ENCODE measurements around the gene LPP.

LPP gene

DNA sequence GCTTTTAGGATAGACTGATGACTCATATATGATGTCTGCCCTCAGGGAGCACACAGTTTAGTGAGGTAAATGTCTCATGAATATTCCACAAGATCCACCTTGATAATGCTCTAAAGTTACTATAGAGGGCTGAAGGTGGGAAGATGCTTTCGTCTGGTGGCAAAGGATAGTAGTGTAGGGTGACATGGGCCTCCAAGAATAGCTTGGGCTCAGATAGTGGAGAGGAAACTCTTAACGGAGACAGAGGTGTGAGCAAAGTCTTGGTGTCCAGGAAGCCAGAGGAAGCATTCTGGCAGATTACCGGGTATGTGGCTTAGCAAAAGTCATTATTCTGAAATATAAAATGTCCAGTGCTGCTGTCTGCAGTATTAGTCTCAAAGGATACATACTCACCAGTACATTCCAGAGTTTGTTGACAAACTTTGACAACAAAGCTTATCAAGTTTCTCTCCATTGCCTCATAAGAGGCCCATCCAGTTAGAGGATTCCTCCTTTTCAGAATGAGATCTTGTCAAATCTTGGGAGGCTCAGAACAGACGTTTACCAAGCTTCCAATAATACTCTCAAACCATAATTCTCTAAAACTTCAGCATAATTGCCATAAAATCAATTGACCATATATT is 316.7 kb downstream of the LPP start:
- DNase-seq (ENCODE audit: low read depth, low spot score): no peak

DNA sequence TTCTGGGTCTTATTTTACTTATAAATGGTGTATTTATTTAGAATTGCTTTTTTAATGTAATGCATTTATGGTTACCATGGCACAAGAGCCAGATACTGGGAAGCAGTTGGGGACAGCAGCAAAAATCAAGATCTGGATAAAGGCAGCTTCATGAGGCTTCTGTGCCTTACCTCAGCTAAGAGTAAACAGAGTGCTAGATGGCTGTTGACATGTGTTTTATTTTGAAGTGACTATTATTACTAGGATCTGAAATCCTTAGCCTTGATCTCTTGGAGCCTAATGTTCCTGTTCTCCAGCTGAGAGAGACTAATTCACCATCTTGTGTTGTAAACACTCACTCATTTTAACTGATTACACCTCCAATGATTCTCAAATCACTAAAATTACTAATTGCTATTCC is 317.8 kb downstream of the LPP start:
- no peak for DNase-seq (ENCODE audit: low read depth, low spot score)

DNA sequence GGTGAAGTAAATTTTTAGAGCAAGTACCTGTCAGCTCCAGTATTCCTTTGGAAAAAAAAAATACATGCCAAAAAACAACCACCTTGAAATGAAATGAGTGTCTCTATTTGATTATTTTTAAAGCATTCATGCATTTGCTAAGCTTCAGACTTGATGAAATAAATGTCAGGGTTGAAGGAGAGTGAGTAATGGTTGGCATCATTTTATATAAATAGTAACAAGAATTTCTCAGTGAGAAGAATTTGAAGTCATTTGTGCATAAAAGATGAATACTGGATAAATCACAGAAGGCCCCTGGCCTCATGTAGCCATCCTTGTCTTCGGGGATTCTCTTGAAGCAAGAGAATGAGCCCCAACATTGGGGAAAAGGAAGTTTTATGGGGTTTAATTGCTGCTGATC is 318.4 kb downstream of the LPP start:
- DNase-seq (ENCODE audit: low read depth, low spot score): no peak

DNA sequence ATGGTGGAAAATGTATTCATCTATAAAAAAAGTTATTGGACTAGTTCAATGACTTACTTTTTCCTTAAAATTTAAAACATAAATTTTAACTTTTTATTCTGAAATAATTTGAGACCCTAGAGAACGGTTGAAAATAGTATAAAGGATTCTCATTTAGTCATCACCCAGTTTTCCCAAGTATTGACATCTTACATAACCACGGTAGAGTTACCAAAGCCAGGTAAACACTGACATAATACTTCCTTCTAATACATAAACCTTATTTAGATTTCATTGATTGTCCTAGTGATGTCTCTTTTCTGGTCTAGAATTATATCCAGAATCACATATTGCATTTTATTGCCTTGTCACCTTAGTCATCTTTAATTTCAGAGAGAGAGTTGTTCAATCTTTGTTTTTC is 319.1 kb downstream of the LPP start:
- DNase-seq (ENCODE audit: low read depth, low spot score): no peak

DNA sequence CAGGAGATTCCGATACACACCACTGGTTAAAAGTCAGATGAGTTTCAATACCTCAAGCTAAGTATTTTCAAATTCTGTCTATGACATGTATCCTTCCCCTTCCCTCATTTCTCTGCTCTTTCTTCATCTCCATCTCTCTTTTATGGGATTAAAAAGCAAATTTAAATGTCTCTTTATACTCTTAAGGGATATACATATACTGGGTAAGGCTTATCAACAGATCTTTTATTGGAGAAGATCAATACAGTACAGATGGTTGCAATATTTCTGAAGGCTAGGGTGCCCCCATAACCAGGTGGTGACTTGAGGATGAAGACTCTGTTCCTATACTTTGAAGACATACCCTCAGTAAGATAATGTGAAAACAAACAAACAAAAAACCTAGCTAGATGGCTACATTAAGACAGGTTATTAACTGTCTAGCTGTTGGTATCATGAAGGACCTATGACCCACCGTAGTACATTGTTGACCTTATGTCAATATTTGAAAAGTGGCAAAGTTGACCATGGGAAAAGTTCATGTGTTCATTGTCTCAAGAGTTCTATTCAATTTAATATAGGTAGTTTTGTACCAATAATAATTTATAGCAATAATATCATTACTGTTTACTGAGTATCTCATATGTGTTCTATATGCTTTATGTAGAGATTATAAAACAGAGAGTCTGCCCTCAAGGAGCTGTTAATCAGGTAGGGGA is 319.8 kb downstream of the LPP start:
- DNase-seq (ENCODE audit: low read depth, low spot score): no peak

DNA sequence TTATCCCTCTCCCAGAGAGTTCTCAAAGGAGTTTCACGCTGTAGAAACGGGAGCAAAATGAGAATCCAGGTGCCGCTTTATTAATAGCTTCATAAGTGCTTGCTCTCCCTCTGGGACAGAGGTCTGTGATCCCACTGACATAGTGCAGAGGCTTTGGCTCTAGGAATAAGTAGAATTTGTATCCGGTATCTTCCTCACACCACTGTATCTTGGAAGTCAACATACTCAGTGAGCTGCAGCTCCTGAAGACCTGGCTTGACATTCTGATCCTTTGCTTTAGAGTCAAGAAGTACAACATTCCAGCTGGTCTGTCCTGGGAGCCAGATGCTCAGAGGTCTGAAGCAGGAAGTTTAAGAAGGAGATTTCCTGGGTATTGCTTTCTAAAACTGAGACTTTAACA is 323.0 kb downstream of the LPP start:
- DNase-seq (ENCODE audit: low read depth, low spot score): no peak

DNA sequence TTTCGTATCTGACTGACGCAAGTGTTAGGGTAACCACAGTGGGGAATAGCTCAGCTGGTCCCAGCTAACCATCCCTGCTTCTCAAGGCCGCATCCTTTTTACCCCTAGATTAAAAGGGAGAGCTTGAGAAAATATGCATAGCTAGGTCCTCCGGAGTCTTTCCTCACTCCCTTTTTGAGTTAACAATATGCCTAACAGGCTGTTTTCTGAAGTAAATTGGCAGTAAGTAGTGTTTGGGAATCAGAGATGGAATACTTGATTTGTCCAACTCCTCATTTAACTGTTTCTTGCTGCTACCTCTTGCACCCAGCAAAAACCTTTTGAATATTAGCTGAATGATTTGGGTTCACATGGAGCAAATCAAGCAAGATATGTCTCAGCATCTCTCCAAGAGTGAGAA is 326.1 kb downstream of the LPP start:
- no peak for DNase-seq (ENCODE audit: low read depth, low spot score)

DNA sequence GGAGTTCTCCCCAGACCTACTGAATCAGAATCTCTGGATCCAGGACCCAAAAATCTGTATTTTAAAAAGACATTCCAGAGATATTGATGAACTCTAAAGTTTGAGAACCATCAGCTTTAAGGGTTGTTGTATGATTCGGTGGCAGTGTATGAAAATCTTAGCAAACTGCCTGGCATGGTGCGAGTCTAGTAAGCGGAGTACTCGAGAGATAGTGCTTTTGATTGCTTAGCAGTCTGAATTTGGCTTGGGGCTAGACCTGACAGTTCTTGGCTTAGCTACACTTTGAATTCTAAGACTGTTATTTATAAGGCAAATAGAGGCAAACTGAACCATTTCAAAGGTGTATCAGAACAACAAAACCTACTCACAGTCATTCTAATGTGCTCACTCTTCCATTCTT is 329.0 kb downstream of the LPP start:
- DNase-seq (ENCODE audit: low read depth, low spot score): no peak

DNA sequence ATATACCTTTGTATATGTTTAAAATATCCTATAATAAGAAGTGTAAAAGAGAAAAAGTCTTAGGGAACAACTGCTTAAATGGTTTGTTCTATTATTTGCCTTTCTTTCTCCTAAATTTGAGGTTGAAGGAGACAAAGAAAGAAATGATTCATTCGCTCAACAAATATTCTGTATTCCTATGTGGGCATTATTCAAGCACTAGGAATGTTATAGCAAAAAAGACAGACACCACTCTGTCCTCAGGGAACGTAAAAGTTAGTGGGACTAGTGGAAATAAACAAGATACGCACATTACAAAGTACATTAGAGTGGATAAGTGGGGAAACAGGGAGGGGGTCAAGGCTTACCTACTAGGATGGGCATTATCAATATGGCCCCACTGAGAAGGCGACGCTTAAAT is 332.2 kb downstream of the LPP start:
- no peak for DNase-seq (ENCODE audit: low read depth, low spot score)

DNA sequence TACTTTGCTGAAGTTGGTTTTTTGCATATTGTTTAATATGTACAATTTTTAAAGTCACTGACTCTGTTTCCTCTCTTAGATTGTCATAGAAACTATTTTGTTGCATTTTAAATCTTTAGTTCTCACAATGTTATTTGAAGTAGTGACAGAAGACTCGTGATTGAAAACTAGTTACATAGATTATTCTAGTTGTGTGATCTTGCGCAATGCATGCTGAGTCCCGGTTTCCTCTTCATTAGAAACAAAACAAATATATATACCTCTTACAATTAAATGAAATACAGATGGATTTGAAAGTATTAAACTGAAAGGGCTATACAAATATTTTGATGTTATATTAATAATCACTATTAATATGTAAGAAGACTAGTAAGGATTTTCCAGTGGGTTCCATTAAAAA is 333.0 kb downstream of the LPP start:
- DNase-seq (ENCODE audit: low read depth, low spot score): no peak

DNA sequence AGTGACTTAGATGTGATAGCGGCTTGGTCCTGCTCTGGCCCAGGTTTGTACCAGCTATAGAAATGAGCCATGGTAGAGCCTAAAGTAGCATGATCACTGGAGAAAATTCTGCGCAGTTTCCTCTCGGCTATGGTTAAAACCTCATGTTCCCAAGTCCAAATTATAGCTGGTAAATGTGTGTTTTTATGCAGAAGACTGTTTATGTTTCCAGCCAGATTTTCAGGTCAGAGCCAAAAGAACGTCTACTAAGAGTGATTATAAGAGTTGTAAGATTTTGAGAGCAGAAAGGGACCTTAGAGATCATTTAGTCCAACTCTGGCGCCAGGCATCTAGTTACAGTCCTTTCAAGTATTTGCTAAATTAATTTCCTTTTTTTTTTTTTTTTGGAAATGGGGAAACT is 333.7 kb downstream of the LPP start:
- DNase-seq (ENCODE audit: low read depth, low spot score): no peak

DNA sequence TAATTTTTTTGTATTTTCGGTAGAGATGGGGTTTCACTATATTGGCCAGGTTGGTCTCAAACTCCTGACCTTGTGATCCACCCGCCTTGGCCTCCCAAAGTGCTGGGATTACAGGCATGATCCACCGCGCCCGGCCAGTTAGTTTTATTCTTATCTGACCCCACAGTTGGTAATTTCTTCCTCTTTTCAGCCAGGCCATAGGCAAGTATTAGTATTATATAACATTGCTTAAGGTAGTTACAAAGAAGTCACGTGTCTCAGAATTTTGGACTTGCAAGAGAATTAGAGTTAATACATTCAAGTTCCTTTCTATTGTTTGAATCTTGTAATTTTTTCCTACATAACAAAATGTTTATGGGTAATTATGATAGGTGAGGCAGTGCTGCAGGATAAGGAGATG is 334.8 kb downstream of the LPP start:
- no peak for DNase-seq (ENCODE audit: low read depth, low spot score)

DNA sequence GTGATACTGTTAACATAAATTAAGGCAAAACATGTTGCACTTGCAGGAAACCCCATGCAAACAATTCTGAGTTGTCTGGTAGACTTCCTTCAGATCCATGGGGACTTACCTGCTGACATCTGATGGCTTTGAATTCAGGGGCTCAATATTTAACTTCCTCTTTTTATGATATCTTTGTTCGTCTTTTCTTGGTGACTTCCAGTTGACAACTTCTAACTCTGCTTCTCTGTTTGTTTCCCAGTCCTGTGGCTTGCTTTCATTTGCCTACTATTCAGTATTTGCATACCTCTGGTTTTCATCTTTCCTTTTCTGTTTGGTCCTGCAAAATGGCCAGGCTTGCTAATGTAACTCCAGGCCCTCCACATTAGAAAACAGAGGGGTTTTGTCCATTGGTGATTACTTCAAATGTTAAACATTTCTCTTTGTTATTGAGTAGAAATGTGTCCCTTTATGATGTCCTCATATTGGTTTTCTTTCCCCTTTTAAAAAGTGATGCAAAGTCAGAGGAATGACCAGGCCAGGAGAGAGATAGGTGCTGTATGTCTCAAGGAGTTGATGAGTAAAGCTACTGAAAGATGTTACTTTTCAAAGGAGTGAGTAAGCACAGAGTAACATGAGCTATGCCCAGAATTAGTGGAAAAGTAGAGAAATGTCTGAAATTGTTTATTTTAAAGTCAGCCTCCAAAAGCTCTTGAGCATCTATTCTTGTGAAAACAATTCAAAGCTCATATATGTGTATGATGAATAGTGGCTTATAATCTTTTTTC is 335.9 kb downstream of the LPP start:
- no peak for DNase-seq (ENCODE audit: low read depth, low spot score)

DNA sequence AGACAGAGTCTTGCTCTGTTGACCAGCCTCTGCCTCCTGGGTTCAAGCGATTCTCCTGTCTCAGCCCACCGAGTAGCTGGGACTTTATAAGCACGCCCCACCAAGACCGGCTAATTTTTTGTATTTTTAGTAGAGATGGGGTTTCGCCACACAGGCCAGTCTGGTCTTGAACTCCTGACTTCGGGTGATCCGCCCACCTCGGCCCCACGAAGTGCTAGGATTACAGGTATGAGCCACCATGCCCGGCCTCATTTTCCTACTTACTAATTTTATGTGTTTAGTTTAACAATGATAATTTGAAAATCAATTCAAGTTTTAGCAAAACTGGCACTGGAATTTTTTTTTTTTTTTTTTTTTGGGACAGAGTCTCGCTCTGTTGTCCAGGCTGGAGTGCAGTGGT is 336.5 kb downstream of the LPP start:
- DNase-seq (ENCODE audit: low read depth, low spot score): no peak

DNA sequence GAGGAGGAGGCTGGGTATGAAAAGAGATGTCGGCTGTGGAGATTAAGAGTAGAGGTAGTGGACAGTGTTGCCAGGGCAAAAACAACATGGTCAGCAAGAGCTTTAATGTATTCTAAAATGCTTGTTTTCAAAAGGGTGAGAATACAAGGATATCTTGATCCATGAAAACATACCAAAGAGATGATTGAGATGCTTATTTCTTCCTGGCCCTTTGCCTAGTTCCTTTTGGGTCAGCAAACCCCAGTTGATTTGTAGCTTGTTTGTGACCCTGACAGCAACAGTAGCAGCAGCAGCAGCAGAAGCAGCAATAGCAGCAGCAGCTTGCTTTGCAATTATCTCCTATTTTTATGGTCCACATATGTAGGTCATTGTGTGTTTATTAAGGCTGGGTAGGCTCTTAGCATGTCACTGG is 337.3 kb downstream of the LPP start:
- no peak for DNase-seq (ENCODE audit: low read depth, low spot score)

DNA sequence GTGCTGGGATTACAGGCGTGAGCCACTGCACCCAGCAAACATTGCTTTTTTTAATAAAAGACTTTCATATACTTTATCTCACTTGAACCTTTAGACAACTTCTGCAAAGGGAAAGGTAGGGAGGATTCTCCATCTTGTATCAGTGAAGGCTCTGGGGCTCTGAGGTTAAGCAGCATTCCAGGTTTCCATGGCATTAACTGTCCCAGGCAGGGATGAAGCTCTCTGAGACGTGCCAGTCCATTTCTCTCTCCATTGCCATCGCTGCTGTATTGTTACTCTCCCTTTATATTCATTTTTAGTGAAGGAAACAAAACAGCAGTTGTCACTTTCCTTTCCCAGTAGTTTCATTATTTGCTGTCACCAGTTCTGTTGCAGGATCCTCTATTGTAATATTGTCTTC is 342.4 kb downstream of the LPP start:
- no peak for DNase-seq (ENCODE audit: low read depth, low spot score)

DNA sequence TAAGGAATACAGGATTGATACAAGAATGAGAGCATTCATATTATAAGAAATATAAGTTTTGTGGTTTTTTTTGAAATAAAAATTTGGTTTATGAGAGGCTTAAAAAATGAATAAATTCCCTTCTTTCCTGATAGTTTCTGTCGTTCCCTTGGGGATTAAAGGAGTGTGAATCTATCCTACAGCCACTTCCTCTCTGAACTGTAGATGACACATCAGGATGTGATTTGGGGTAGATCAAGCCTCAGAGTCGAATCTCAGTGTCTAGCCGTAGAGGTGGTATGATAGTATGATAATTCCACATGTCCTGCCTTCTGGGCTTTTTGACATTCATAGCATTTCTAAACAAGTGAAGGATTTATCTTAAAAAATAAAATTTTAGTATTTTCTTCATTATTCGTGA is 343.1 kb downstream of the LPP start:
- DNase-seq (ENCODE audit: low read depth, low spot score): no peak

DNA sequence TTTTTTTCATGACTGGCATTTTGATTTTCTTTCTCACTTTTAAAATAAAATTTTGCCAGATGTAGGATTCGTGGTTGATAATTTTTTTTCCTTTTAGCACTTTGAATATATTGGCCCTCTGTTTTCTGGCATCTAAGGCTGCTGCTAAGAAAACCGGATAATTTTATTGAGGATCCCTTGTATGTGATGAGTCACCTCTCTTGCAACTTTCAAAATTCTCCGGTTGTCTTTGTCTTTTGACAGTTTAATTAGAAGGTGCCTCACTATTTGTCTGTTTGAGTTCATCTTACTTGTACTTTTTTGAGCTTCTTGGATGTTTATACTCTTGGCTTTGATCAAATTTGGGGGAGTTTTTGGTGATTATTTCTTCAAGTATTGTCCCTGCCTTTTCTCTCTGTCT is 349.7 kb downstream of the LPP start:
- no peak for DNase-seq (ENCODE audit: low read depth, low spot score)

DNA sequence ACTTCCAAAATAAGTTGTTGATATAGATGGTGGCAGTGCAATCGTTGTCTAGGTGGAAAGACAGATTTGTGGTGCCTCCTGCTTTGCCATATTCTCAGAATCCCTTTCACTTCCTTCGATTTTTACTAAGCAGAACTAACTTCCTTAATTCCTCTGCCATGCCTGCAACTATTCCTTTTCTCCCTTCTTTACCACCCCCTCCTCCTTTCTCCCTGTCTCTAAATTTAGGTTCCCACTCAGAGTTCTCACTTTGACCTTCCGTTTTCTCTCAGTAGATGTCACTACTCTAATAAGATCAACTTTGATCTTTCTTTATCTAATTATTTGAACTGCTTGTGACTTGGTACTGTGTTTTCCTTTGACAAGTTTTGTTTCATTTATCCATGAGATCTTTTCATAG is 351.2 kb downstream of the LPP start:
- DNase-seq (ENCODE audit: low read depth, low spot score): no peak

DNA sequence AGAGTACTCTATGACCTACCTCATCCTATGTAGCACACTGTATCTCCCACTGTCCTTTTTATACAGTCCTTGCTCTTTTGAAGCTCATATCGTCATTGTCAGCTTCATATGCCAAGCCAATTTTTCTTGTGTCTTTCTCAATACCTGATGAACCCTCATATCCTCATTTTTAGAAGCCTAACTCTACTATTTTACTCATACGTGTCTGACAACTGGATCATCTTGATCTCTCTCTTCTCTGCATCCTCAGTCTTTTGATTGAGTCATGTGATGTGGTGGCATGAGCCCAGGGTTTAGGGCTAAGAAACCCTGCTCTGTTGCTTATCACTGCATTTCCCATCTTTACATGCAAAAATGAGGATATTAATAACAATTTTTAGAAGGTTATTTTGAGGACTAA is 352.0 kb downstream of the LPP start:
- no peak for DNase-seq (ENCODE audit: low read depth, low spot score)

DNA sequence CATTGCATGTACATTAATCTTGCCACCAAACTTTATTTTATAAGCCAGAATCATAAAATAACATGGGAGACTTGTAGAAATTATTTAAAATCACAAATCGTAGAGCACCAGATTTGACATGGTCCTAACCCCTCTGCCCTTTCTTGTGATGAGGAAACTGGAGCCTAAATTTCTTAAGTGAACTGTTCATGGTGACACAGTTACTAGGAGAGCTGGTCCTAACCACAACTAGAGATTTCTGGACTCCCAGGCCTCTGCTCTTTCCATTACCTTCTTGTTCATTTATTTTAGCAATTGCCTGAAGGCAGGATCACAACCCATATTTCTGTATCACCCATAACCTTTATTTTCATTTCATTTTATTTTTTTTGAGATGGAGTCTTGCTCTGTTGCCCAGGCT is 352.5 kb downstream of the LPP start:
- no peak for DNase-seq (ENCODE audit: low read depth, low spot score)

DNA sequence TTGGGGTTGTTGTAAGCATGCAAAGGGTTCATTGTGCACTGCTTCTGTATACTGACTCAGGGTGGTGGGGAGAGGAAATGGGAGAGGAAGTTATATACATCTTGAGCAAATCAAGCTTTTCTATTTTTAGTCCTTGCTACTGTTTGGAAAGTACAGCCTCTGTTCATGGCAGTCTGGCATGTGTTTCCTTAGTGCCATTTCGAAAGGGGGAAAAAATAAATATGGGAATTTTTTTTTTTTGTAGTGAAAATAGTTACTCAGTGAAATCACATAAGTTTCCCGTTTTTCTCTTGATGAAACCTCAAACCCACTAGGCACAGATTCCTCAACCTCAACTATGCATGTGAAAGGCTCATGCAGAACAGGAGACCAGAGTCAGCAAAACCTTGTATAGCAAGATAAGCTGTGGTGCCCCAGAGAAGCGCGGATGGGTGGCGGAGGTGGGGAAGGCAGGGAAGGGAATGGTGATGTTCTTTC is 353.3 kb downstream of the LPP start:
- DNase-seq (ENCODE audit: low read depth, low spot score): peak; percentile 57

DNA sequence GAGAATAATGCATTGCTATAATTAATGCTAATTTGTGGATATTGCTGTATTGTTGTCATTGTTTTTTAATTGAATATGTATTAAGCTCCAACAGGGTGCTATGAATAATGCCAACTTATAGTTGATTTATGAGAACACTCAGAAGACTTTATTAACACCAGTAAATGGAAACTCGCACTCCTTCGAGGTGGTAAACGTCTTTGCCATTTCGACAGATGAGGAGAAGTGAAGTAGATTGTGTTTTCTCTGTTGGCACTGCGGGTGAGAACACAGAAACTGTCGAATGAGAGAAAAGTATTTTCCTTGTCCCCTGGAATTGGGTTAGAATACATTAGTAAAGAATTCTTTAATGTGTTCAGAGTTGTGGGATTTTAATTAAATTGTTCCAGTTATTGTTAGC is 354.5 kb downstream of the LPP start:
- DNase-seq (ENCODE audit: low read depth, low spot score): no peak
